ENCODE results near the gene WDR77. TPM values are rescaled to one million over a fixed set of nuclear protein-coding genes. Genes with fewer than 3 reads are reported as not detected.
A peak's percentile ranks its signal among the peaks of the same experiment; 100 is the strongest.

Gene WDR77
- total and polyA plus RNA-seq, 2 of the 13 experiments (the other 11 are each of a cell fraction or from before 2014, with no cell fraction given): 90.6 to 108 TPM

GRCh38 chr1:111422546-111423391 lies 26.3 kb downstream of the WDR77 start (continued):
- TF ChIP-seq, protein P1, sequence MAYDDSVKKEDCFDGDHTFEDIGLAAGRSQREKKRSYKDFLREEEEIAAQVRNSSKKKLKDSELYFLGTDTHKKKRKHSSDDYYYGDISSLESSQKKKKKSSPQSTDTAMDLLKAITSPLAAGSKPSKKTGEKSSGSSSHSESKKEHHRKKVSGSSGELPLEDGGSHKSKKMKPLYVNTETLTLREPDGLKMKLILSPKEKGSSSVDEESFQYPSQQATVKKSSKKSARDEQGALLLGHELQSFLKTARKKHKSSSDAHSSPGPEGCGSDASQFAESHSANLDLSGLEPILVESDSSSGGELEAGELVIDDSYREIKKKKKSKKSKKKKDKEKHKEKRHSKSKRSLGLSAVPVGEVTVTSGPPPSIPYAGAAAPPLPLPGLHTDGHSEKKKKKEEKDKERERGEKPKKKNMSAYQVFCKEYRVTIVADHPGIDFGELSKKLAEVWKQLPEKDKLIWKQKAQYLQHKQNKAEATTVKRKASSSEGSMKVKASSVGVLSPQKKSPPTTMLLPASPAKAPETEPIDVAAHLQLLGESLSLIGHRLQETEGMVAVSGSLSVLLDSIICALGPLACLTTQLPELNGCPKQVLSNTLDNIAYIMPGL (CRISPR knock-in tag; IDR thresholded peaks at IDR 0.05; ENCODE audit: borderline replicate concordance in 1 of 2, low read depth in 1 of 2): peak; percentile 37 to 45; a peak in 2 of 4 replicates
- TF ChIP-seq, protein P2, sequence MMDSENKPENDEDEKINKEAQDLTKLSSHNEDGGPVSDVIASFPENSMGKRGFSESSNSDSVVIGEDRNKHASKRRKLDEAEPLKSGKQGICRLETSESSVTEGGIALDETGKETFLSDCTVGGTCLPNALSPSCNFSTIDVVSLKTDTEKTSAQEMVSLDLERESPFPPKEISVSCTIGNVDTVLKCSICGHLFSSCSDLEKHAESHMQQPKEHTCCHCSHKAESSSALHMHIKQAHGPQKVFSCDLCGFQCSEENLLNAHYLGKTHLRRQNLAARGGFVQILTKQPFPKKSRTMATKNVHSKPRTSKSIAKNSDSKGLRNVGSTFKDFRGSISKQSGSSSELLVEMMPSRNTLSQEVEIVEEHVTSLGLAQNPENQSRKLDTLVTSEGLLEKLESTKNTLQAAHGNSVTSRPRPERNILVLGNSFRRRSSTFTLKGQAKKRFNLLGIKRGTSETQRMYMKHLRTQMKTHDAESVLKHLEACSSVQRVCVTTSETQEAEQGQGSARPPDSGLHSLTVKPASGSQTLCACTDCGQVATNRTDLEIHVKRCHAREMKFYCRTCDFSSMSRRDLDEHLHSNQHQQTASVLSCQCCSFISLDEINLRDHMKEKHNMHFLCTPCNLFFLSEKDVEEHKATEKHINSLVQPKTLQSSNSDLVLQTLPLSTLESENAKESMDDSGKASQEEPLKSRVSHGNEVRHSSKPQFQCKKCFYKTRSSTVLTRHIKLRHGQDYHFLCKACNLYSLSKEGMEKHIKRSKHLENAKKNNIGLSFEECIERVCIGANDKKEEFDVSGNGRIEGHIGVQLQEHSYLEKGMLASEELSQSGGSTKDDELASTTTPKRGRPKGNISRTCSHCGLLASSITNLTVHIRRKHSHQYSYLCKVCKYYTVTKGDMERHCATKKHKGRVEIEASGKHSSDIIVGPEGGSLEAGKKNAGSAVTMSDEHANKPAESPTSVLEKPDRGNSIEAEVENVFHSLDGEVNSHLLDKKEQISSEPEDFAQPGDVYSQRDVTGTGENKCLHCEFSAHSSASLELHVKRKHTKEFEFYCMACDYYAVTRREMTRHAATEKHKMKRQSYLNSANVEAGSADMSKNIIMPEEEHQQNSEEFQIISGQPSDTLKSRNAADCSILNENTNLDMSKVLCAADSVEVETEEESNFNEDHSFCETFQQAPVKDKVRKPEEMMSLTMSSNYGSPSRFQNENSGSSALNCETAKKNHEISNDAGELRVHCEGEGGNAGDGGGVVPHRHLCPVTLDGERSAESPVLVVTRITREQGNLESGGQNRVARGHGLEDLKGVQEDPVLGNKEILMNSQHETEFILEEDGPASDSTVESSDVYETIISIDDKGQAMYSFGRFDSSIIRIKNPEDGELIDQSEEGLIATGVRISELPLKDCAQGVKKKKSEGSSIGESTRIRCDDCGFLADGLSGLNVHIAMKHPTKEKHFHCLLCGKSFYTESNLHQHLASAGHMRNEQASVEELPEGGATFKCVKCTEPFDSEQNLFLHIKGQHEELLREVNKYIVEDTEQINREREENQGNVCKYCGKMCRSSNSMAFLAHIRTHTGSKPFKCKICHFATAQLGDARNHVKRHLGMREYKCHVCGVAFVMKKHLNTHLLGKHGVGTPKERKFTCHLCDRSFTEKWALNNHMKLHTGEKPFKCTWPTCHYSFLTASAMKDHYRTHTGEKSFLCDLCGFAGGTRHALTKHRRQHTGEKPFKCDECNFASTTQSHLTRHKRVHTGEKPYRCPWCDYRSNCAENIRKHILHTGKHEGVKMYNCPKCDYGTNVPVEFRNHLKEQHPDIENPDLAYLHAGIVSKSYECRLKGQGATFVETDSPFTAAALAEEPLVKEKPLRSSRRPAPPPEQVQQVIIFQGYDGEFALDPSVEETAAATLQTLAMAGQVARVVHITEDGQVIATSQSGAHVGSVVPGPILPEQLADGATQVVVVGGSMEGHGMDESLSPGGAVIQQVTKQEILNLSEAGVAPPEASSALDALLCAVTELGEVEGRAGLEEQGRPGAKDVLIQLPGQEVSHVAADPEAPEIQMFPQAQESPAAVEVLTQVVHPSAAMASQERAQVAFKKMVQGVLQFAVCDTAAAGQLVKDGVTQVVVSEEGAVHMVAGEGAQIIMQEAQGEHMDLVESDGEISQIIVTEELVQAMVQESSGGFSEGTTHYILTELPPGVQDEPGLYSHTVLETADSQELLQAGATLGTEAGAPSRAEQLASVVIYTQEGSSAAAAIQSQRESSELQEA (CRISPR knock-in tag; IDR thresholded peaks at IDR 0.05; ENCODE audit: not compliant biosample characterization): no peak
- TF ChIP-seq MED1 (CRISPR knock-in tag; IDR thresholded peaks at IDR 0.05) (peak; percentile 40; the same call in 1 of the 2 replicates), ZNF451 (CRISPR knock-in tag; IDR thresholded peaks at IDR 0.05) (no peak), ZNF503 (CRISPR knock-in tag; IDR thresholded peaks at IDR 0.05) (no peak), HNRNPL (IDR thresholded peaks at IDR 0.05; ENCODE audit: low read depth, low read length) (no peak), ZNF660 (CRISPR knock-in tag; IDR thresholded peaks at IDR 0.05; ENCODE audit: borderline replicate concordance, low read depth) (no peak), PRDM4 (CRISPR knock-in tag; IDR thresholded peaks at IDR 0.05; ENCODE audit: borderline replicate concordance) (no peak)
- TF ChIP-seq, protein P3, sequence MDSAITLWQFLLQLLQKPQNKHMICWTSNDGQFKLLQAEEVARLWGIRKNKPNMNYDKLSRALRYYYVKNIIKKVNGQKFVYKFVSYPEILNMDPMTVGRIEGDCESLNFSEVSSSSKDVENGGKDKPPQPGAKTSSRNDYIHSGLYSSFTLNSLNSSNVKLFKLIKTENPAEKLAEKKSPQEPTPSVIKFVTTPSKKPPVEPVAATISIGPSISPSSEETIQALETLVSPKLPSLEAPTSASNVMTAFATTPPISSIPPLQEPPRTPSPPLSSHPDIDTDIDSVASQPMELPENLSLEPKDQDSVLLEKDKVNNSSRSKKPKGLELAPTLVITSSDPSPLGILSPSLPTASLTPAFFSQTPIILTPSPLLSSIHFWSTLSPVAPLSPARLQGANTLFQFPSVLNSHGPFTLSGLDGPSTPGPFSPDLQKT (CRISPR knock-in tag; IDR thresholded peaks at IDR 0.05; ENCODE audit: borderline replicate concordance): no peak

Measured in HepG2 (cell line).